Gastrocnemius medialis (tissue), 4 donors: Measurements from ENCODE around the gene GRM4.

Experiments used
- CTCF ChIP-seq, 5 experiments: fragments of 450-650 bp in 3 of 5; fragments of 200-600 bp in 2 of 5; sonication (generic) in 2 of 5; IDR thresholded peaks in 4 of 5; conservative IDR thresholded peaks in 1 of 5; 1 replicate in 4 of 5; 2 replicates in 1 of 5; pipeline ENCODE4 v1.5.1; 2016 to 2019; ENCODE audit warnings: antibody characterized with exemption in 5 of 5, mild to moderate bottlenecking in 3 of 5, moderate library complexity in 3 of 5
- POLR2A ChIP-seq, 2 donors: fragments of 450-650 bp; IDR thresholded peaks; one replicate each; pipeline ENCODE4 v1.6.1; 2017; ENCODE audit warnings: antibody characterized with exemption in 2 of 2, mild to moderate bottlenecking in 2 of 2, moderate library complexity in 2 of 2

GRCh38 chr6:34142061-34142998 is 3.6 kb downstream of the GRM4 start:
- TF ChIP-seq CTCF (IDR thresholded peaks at IDR 0.05 in 4 of 5, conservative IDR thresholded peaks at IDR 0.05 in 1 of 5) (no peak), POLR2A (IDR thresholded peaks at IDR 0.05) (no peak)
